H9 (cell line): ENCODE measurements around the gene CUEDC2. TPM values are rescaled to one million over a fixed set of nuclear protein-coding genes. Genes with fewer than 3 reads are reported as not detected.

Experiments
- DNase-seq: peaks from one replicate; pipeline ENCODE4 v3.0.0-alpha.2; 2017
- H2AFZ ChIP-seq: one replicate; pipeline ENCODE4 v1.6.1; 2013; ENCODE audit warnings: mild to moderate bottlenecking, low read length, control low read depth, moderate library complexity
- H2AK5ac ChIP-seq: 2 replicates; pipeline ENCODE4 v1.6.1; 2013; ENCODE audit warnings: low read length, control low read depth, mixed read lengths; ENCODE audit not compliant: insufficient read length
- H2BK120ac ChIP-seq: one replicate; pipeline ENCODE4 v1.6.1; 2013; ENCODE audit warnings: low read depth, mild to moderate bottlenecking, low read length, control low read depth, inconsistent platforms; ENCODE audit not compliant: poor library complexity, severe bottlenecking
- H2BK12ac ChIP-seq: 2 replicates; pipeline ENCODE4 v1.6.1; 2013; ENCODE audit warnings: low read length, control low read depth, mixed read lengths, low read depth; ENCODE audit not compliant: insufficient read length
- H2BK15ac ChIP-seq: 2 replicates; pipeline ENCODE4 v1.6.1; 2013; ENCODE audit warnings: low read depth, low read length, control low read depth
- H2BK20ac ChIP-seq: one replicate; pipeline ENCODE4 v1.6.1; 2013; ENCODE audit warnings: low read depth, mild to moderate bottlenecking, low read length, control low read depth, inconsistent platforms; ENCODE audit not compliant: poor library complexity, severe bottlenecking
- H2BK5ac ChIP-seq: 2 replicates; pipeline ENCODE4 v1.6.1; 2013; ENCODE audit warnings: low read length, control low read depth, mixed read lengths; ENCODE audit not compliant: insufficient read length
- H3K14ac ChIP-seq: 2 replicates; pipeline ENCODE4 v1.6.1; 2013; ENCODE audit warnings: low read length, control low read depth; ENCODE audit not compliant: insufficient read depth
- H3K18ac ChIP-seq: 2 replicates; pipeline ENCODE4 v1.6.1; 2013; ENCODE audit warnings: low read depth, mild to moderate bottlenecking, mixed read lengths, low read length, control low read depth; ENCODE audit not compliant: insufficient read length
- H3K23ac ChIP-seq: 2 replicates; pipeline ENCODE4 v1.6.1; 2013; ENCODE audit warnings: low read length, control low read depth, mixed read lengths, low read depth; ENCODE audit not compliant: insufficient read length
- H3K23me2 ChIP-seq: 2 replicates; pipeline ENCODE4 v1.6.1; 2013; ENCODE audit warnings: low read depth, mild to moderate bottlenecking, mixed read lengths, low read length, control low read depth; ENCODE audit not compliant: insufficient read length, poor library complexity, severe bottlenecking
- H3K27ac ChIP-seq: 2 replicates; pipeline ENCODE4 v1.5.1; 2013; ENCODE audit warnings: low read length, control low read depth, mixed read lengths, low read depth; ENCODE audit not compliant: insufficient read length
- H3K27me3 ChIP-seq: 2 replicates; pipeline ENCODE4 v1.6.1; 2013; ENCODE audit warnings: low read length, control low read depth, inconsistent platforms; ENCODE audit not compliant: insufficient read depth
- H3K4ac ChIP-seq: 2 replicates; pipeline ENCODE4 v1.6.1; 2013; ENCODE audit warnings: low read depth, mild to moderate bottlenecking, control low read depth, inconsistent platforms, low read length, moderate library complexity
- H3K4me1 ChIP-seq: 2 replicates; pipeline ENCODE4 v1.6.1; 2013; ENCODE audit warnings: low read length, control low read depth, inconsistent platforms; ENCODE audit not compliant: insufficient read depth
- H3K4me2 ChIP-seq: 2 replicates; pipeline ENCODE4 v1.6.1; 2013; ENCODE audit warnings: low read length, control low read depth, mixed read lengths; ENCODE audit not compliant: insufficient read length, insufficient read depth
- H3K56ac ChIP-seq: 2 replicates; pipeline ENCODE4 v1.6.1; 2013; ENCODE audit warnings: low read depth, mild to moderate bottlenecking, mixed read lengths, low read length, control low read depth; ENCODE audit not compliant: insufficient read length
- H3K79me1 ChIP-seq: 2 replicates; pipeline ENCODE4 v1.6.1; 2013; ENCODE audit warnings: low read depth, mild to moderate bottlenecking, moderate library complexity, low read length, control low read depth, inconsistent platforms; ENCODE audit not compliant: insufficient read depth, poor library complexity, severe bottlenecking
- H3K79me2 ChIP-seq: 2 replicates; pipeline ENCODE4 v1.6.1; 2013; ENCODE audit warnings: low read length, control low read depth, inconsistent platforms; ENCODE audit not compliant: insufficient read depth
- H3K9ac ChIP-seq: 2 replicates; pipeline ENCODE4 v1.6.1; 2013; ENCODE audit warnings: low read length, control low read depth, mixed read lengths; ENCODE audit not compliant: insufficient read length; ENCODE audit errors: extremely low read depth
- H3K9me3 ChIP-seq: one replicate; pipeline ENCODE4 v1.6.1; 2013; ENCODE audit warnings: low read depth, low read length, inconsistent platforms; ENCODE audit not compliant: control insufficient read depth
- H3T11ph ChIP-seq: one replicate; pipeline ENCODE4 v1.6.1; 2013; ENCODE audit warnings: mild to moderate bottlenecking, low read length, control low read depth, inconsistent platforms
- H4K20me1 ChIP-seq: one replicate; pipeline ENCODE4 v1.6.1; 2013; ENCODE audit not compliant: control insufficient read depth, insufficient read length, insufficient read depth
- H4K5ac ChIP-seq: 2 replicates; pipeline ENCODE4 v1.6.1; 2013; ENCODE audit warnings: low read depth, mild to moderate bottlenecking, mixed read lengths, low read length, control low read depth; ENCODE audit not compliant: insufficient read length
- H4K8ac ChIP-seq: replicated peaks from 2 replicates; pipeline ENCODE4 v1.6.1; 2013; ENCODE audit warnings: low read length, control low read depth, mixed read lengths, low read depth; ENCODE audit not compliant: insufficient read length
- H4K91ac ChIP-seq: 2 replicates; pipeline ENCODE4 v1.6.1; 2013; ENCODE audit warnings: low read depth, mild to moderate bottlenecking, moderate library complexity, mixed read lengths, low read length, control low read depth; ENCODE audit not compliant: insufficient read length
- H3K27ac Mint-ChIP-seq, 3 experiments: 2 replicates in 2 of 3; 3 replicates in 1 of 3; pipeline ENCODE4 v1.8.0; 2020 to 2021; ENCODE audit warnings: mixed read lengths in 3 of 3, mild to moderate bottlenecking in 1 of 3, moderate library complexity in 1 of 3
- H3K27me3 Mint-ChIP-seq: 2 replicates; pipeline ENCODE4 v1.8.0; 2021; ENCODE audit warnings: low read depth, mild to moderate bottlenecking, moderate library complexity, mixed read lengths
- H3K36me3 Mint-ChIP-seq, 3 experiments: 2 replicates in 2 of 3; 3 replicates in 1 of 3; pipeline ENCODE4 v1.8.0; 2020 to 2021; ENCODE audit warnings: low read depth in 3 of 3, mixed read lengths in 3 of 3; ENCODE audit not compliant: insufficient read depth in 1 of 3
- H3K4me1 Mint-ChIP-seq, 2 experiments: 2 replicates each; pipeline ENCODE4 v1.8.0; 2020; ENCODE audit warnings: mixed read lengths in 2 of 2
- H3K4me3 Mint-ChIP-seq, 2 experiments: 2 replicates in 1 of 2; 3 replicates in 1 of 2; pipeline ENCODE4 v1.8.0; 2020 to 2021; ENCODE audit warnings: mild to moderate bottlenecking in 2 of 2, mixed read lengths in 2 of 2, moderate library complexity in 1 of 2
- H3K9me3 Mint-ChIP-seq, 2 experiments: 2 replicates in 1 of 2; 3 replicates in 1 of 2; pipeline ENCODE4 v1.8.0; 2020; ENCODE audit warnings: mild to moderate bottlenecking in 2 of 2, mixed read lengths in 2 of 2, moderate library complexity in 1 of 2
- CTCF ChIP-seq: fragments of 200-600 bp; sonication (generic); conservative IDR thresholded peaks from 3 replicates; pipeline ENCODE4 v1.8.0; 2021; ENCODE audit warnings: antibody characterized with exemption, mild to moderate bottlenecking
- WGBS: extraction: QIAGEN DNeasy Blood & Tissue Kit; methylation state at CpG from one replicate; pipeline ENCODE4 v1.1.7; 2013; ENCODE audit warnings: missing lambda C conversion rate, low lambda C conversion rate, mixed read lengths; ENCODE audit not compliant: insufficient read length; ENCODE audit errors: extremely low coverage; 5-methylcytosine and 5-hydroxymethylcytosine counted together
- total RNA-seq: library from RNA; stranded (reverse); gene quantifications from 2 replicates; pipeline ENCODE4 v1.2.1, GENCODE V29; 2021

The CUEDC2 gene
- total RNA-seq, 1 experiment from 2014 or later, result 41.2 TPM

DNA sequence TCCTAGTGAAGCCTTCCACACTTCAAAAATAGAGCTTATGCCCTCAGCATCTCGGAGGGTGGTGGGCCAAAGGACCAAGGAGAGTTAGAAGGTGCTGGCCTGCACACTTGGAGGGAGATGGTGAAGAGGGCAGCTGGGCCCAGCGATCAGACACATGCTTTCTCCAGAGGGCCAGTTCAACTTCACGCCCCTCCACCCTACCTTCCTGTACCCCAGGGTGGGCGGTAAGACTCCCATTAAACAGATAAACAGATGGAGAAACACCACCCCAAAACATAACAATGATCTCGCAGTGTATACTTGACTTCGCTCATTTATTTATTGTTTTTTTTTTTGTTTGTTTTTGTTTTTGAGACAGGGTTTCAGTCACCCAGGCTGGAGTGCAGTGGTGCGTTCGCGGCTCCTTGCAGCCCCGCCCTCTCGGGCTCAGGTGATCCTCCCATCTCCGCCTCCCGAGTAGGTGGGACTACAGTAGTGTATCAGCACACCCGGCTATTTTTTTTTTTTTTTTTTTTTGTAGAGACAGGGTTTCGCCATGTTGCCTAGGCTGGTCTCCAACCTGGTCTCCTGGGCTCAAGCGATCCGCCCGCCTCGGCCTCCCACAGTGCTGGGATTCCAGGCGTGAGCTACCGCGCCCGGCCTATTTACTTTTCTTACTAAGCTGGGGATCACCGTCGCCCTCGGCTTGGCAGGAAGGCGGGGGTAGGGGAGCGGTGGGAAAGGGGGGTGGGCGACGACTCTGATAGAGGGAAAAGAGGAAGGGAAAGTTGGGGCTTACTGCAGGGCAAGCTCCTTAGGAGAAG lies 17.1 kb upstream of the CUEDC2 start:
- H3T11ph ChIP-seq, result no peak overlapping the region
- peaks cover 6% of the 10 kb centered on the region; the same call in 1 of the 2 replicates for H3K27me3 Mint-ChIP-seq
- H2BK15ac ChIP-seq, result no peak overlapping the region

More for the DNA sequence above, 17.1 kb upstream of the CUEDC2 start:
- no peak overlapping the region for H2BK12ac ChIP-seq
- H2BK120ac ChIP-seq, result no peak overlapping the region
- peak overlapping the region; percentile 17; the same call in 1 of the 2 replicates for H3K14ac ChIP-seq
- peaks cover 3% of the 10 kb centered on the region for H3K79me1 ChIP-seq
- H2BK20ac ChIP-seq, result no peak overlapping the region
- H3K79me2 ChIP-seq, result peaks cover 3% of the 10 kb centered on the region; the same call in 1 of the 2 replicates
- peak overlapping the region; percentile 69 for H3K18ac ChIP-seq
- DNase-seq, result peak; percentile 91
- peaks cover 7% of the 10 kb centered on the region; the same call in 1 of the 2 replicates for H3K4me1 ChIP-seq
- no CpG with 5 or more reads among the region's 30 CpGs for WGBS
- no peak overlapping the region for H4K91ac ChIP-seq
- H3K56ac ChIP-seq, result no peak overlapping the region
- H3K27ac ChIP-seq, result no peak overlapping the region
- peaks cover 11% of the 10 kb centered on the region for H3K23me2 ChIP-seq
- H4K20me1 ChIP-seq, result no peaks in the 10 kb centered on the region
- H3K9me3 ChIP-seq, result no peaks in the 10 kb centered on the region
- H2AK5ac ChIP-seq, result no peak overlapping the region
- H3K4me2 ChIP-seq, result peak overlapping the region; percentile 92
- H3K9ac ChIP-seq, result peak overlapping the region; percentile 78
- H3K4ac ChIP-seq, result no peak overlapping the region
- H4K5ac ChIP-seq, result peak overlapping the region; percentile 37
- no peak overlapping the region for H4K8ac ChIP-seq
- no peaks in the 10 kb centered on the region; a peak in 2 of 5 replicates for H3K9me3 Mint-ChIP-seq
- TF ChIP-seq CTCF, result no peak
- H3K4me3 Mint-ChIP-seq, result peak overlapping the region; percentile 84 to 97
- H3K27ac Mint-ChIP-seq, result peak overlapping the region; percentile 78 to 96 (median 94)
- peaks cover 27 to 38% of the 10 kb centered on the region in 2 experiments for H3K4me1 Mint-ChIP-seq
- 0 out of 2 replicates have a peak, but pooled peaks cover 2% of the 10 kb centered on the region for H3K27me3 ChIP-seq
- H3K23ac ChIP-seq, result no peak overlapping the region
- peaks cover 4 to 8% (median 4%) of the 10 kb centered on the region in 3 experiments for H3K36me3 Mint-ChIP-seq
- H2BK5ac ChIP-seq, result no peak overlapping the region
- H2AFZ ChIP-seq, result peak overlapping the region; percentile 27
